Measurements from ENCODE around the gene FOXP2.
"Not testable (repeated sequence)": the region's sequence is repeated elsewhere in the genome, so short reads cannot be mapped to it uniquely, and the experiment has no call there.

The FOXP2 gene

DNA sequence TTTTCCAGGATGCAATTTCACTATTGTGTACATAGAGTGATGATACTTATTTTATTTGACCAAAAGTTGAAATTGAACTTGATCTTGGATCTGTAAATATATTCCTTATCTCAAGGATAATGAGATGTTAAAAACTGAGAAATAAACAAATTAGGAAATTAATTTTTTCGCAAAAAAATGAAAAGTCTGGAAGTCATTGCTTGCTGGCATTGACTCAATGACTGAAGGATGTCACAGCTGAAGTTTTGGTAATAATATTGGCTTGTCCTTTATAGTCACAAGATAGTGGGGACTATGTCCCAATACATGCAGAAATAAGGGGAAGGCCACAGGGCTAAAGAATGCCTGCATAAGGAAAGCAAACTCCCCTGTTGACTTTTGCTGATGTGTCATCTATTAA is 92.8 kb downstream of the FOXP2 start:
- TF ChIP-seq, protein P1, sequence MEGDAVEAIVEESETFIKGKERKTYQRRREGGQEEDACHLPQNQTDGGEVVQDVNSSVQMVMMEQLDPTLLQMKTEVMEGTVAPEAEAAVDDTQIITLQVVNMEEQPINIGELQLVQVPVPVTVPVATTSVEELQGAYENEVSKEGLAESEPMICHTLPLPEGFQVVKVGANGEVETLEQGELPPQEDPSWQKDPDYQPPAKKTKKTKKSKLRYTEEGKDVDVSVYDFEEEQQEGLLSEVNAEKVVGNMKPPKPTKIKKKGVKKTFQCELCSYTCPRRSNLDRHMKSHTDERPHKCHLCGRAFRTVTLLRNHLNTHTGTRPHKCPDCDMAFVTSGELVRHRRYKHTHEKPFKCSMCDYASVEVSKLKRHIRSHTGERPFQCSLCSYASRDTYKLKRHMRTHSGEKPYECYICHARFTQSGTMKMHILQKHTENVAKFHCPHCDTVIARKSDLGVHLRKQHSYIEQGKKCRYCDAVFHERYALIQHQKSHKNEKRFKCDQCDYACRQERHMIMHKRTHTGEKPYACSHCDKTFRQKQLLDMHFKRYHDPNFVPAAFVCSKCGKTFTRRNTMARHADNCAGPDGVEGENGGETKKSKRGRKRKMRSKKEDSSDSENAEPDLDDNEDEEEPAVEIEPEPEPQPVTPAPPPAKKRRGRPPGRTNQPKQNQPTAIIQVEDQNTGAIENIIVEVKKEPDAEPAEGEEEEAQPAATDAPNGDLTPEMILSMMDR (conservative IDR thresholded peaks at IDR 0.05): no peak
- TF ChIP-seq ZFX (IDR thresholded peaks at IDR 0.05): no peak
- no peak overlapping the region for H3K27ac ChIP-seq

DNA sequence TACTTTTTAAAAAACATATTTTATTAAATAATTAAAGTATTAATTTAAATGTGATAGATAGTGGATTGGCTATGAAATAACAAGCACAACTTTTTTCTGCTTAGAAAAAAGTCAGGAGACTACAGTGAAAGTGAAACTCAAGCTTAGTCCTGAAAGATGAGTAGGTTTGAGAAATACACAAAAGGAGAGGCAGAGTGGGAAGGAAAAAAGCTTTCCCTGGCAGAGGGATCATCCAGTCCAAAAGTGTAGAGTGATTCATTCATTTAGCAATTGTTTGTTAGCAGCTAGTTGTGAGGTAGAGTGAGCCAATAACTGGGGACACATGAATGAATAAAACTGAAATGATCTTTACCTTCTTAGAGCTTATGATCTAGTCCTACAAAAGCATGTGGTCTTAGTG is 93.5 kb downstream of the FOXP2 start:
- H3K27ac ChIP-seq: no peak overlapping the region
- TF ChIP-seq ZFX (IDR thresholded peaks at IDR 0.05): no peak
- TF ChIP-seq, protein P1 (conservative IDR thresholded peaks at IDR 0.05): no peak

- not testable (repeated sequence) for H3K27ac ChIP-seq
Observed at GRCh38 chr7:114510824-114511223, 96.2 kb downstream of the FOXP2 start.

DNA sequence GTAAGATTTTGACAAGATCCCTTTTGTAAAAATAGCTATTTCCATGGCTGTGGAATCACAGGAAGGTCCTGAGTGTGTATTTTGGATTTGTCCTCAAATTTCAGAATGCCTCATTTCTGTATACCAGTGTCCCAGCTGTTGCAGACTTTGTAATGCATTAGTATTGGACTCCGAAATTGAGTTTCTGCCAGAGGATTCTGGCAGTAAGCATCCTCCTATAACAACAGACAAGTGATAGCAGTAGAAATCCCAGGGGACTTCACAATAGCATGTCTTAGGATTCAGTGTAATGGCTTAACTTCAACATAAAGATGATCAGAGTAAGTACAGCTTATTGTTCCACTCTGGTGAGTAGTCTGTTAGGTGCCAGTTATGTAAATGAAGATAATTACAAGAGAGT is 104.6 kb downstream of the FOXP2 start:
- H3K27ac ChIP-seq: no peak overlapping the region
- TF ChIP-seq, protein P1 (conservative IDR thresholded peaks at IDR 0.05): no peak
- no peak for TF ChIP-seq ZFX (IDR thresholded peaks at IDR 0.05)

GRCh38 chr7:114522081-114522480 is 107.5 kb downstream of the FOXP2 start:
- H3K27ac ChIP-seq: no peak overlapping the region
- TF ChIP-seq ZFX (IDR thresholded peaks at IDR 0.05): no peak
- TF ChIP-seq, protein P1 (conservative IDR thresholded peaks at IDR 0.05): no peak

DNA sequence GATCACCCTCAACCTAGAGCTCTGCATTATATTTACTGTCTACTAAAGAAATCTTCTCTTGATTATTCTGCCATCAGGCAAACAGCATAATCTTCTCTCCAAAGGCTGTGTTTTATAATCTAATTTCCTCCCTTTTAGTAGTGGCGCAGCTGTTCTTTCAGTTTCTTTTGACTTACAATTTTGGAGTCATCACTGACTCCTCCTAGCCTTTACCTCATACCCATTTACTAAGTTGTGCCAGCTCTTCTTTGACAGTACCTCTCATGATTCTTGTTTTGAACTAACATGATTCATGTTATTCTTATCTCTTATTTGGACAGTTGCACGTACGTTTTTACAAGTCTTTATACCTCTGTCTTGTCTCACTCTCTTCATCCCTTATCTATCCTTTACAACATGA is 113.0 kb downstream of the FOXP2 start:
- TF ChIP-seq, protein P1 (conservative IDR thresholded peaks at IDR 0.05): no peak
- no peak for TF ChIP-seq ZFX (IDR thresholded peaks at IDR 0.05)

GRCh38 chr7:114530057-114530611 is 115.5 kb downstream of the FOXP2 start:
- TF ChIP-seq, protein P1 (conservative IDR thresholded peaks at IDR 0.05): no peak
- no peak for TF ChIP-seq ZFX (IDR thresholded peaks at IDR 0.05)
- no peak overlapping the region for H3K27ac ChIP-seq

More for the DNA sequence above, 113.0 kb downstream of the FOXP2 start:
- H3K27ac ChIP-seq: no peak overlapping the region

- no peak overlapping the region for H3K27ac ChIP-seq
- TF ChIP-seq, protein P1 (conservative IDR thresholded peaks at IDR 0.05): no peak
- TF ChIP-seq ZFX (IDR thresholded peaks at IDR 0.05): no peak
Observed at GRCh38 chr7:114531326-114531725, 116.7 kb downstream of the FOXP2 start.
